Uterus (tissue), 4 donors: ENCODE measurements around the gene MID1. TPM values are rescaled to one million over a fixed set of nuclear protein-coding genes. Genes with fewer than 3 reads are reported as not detected.

Experiments
- DNase-seq, 2 donors: peaks; one replicate each; pipeline ENCODE4 v3.0.0-alpha.2; 2019 to 2020
- H3K27ac ChIP-seq, 2 donors: fragments of 200-600 bp; sonication (generic); 1 replicate in 1 of 2; 2 replicates in 1 of 2; pipeline ENCODE4 v1.5.1; 2016 to 2018
- H3K27me3 ChIP-seq, 2 donors: fragments of 200-600 bp; sonication (generic); one replicate each; pipeline ENCODE4 v1.5.1; 2018 to 2019; ENCODE audit warnings: control low read depth in 1 of 2
- H3K36me3 ChIP-seq, 2 donors: fragments of 200-600 bp; sonication (generic); one replicate each; pipeline ENCODE4 v1.5.1; 2019; ENCODE audit warnings: control low read depth in 1 of 2
- H3K4me1 ChIP-seq, 2 donors: fragments of 200-600 bp; sonication (generic); one replicate each; pipeline ENCODE4 v1.5.1; 2018 to 2019; ENCODE audit warnings: control low read depth in 1 of 2
- H3K4me3 ChIP-seq, 2 donors: fragments of 200-600 bp; sonication (generic); 1 replicate in 1 of 2; 2 replicates in 1 of 2; pipeline ENCODE4 v1.5.1; 2018 to 2019; ENCODE audit warnings: mild to moderate bottlenecking in 1 of 2
- H3K9me3 ChIP-seq, 2 donors: fragments of 200-600 bp; sonication (generic); one replicate each; pipeline ENCODE4 v1.5.1; 2019; ENCODE audit warnings: control low read depth in 1 of 2
- CTCF ChIP-seq, 4 experiments: fragments of 200-600 bp in 2 of 4; fragments of 450-650 bp in 2 of 4; sonication (generic) in 2 of 4; IDR thresholded peaks; one replicate each; pipeline ENCODE4 v1.5.1; 2016 to 2019; ENCODE audit warnings: antibody characterized with exemption in 4 of 4, mild to moderate bottlenecking in 2 of 4, moderate library complexity in 1 of 4
- POLR2A ChIP-seq, 2 donors: fragments of 450-650 bp; IDR thresholded peaks; one replicate each; pipeline ENCODE4 v1.6.1; 2016; ENCODE audit warnings: antibody characterized with exemption in 2 of 2, mild to moderate bottlenecking in 1 of 2, moderate library complexity in 1 of 2
- intact Hi-C: fragments of 100-400 bp; cut with DNase I; formaldehyde crosslinking; loops from one replicate; pipeline ENCODE4 v1.15.1; 2023; ENCODE audit warnings: low total_unique reads
- total RNA-seq, 4 donors: library from RNA; depleted of rRNA in 3 of 4; stranded (reverse); fragments of >200 nt in 3 of 4; gene quantifications; one replicate each; pipeline versions ENCODE4 v1.1.0 to v1.2.4, GENCODE V29; 2014 to 2023
- donor health status: DM: yes; HTN: yes; CAD: no.

MID1 gene
- total RNA-seq, 4 donors from 2014 or later: 9.1 to 29.2 (median 18.8) TPM

- Histone ChIP-seq H3K9me3 (no peaks in the 10 kb centered on the region), H3K4me3 (no peak overlapping the region), H3K27ac (no peak overlapping the region), H3K4me1 (no peaks in the 10 kb centered on the region), H3K27me3 (no peaks in the 10 kb centered on the region), H3K36me3 (no peaks in the 10 kb centered on the region)
- intact Hi-C loops: no loop called here
- no peak for TF ChIP-seq POLR2A (IDR thresholded peaks at IDR 0.05)
- no peak for TF ChIP-seq CTCF (IDR thresholded peaks at IDR 0.05)
- no peak for DNase-seq
These were observed 2.4 kb downstream of the MID1 start for GRCh38 chrX:10617999-10618351.

- no peak for DNase-seq
- no peaks in the 10 kb centered on the region for H3K27me3 ChIP-seq
- no peaks in the 10 kb centered on the region for H3K36me3 ChIP-seq
- H3K4me3 ChIP-seq: no peak overlapping the region
- H3K27ac ChIP-seq: no peak overlapping the region
- intact Hi-C loops: no loop called here
- no peaks in the 10 kb centered on the region for H3K4me1 ChIP-seq
- no peak for TF ChIP-seq CTCF (IDR thresholded peaks at IDR 0.05)
- TF ChIP-seq POLR2A (IDR thresholded peaks at IDR 0.05): no peak
- no peaks in the 10 kb centered on the region for H3K9me3 ChIP-seq
These were observed 3.0 kb downstream of the MID1 start for GRCh38 chrX:10617186-10617998.

GRCh38 chrX:10615931-10616774 is 4.2 kb downstream of the MID1 start:
- DNase-seq: peak; percentile 24 to 48
- Histone ChIP-seq H3K27me3 (no peaks in the 10 kb centered on the region), H3K4me1 (no peaks in the 10 kb centered on the region), H3K4me3 (no peak overlapping the region), H3K9me3 (no peaks in the 10 kb centered on the region), H3K36me3 (no peaks in the 10 kb centered on the region), H3K27ac (no peak overlapping the region)
- TF ChIP-seq POLR2A (IDR thresholded peaks at IDR 0.05): no peak
- TF ChIP-seq CTCF (IDR thresholded peaks at IDR 0.05): peak; percentile 56 to 57 (median 56)
- intact Hi-C loops: no loop called here

- no peak for DNase-seq
- Histone ChIP-seq H3K27me3 (no peaks in the 10 kb centered on the region), H3K4me1 (no peaks in the 10 kb centered on the region), H3K9me3 (no peaks in the 10 kb centered on the region), H3K36me3 (no peaks in the 10 kb centered on the region), H3K4me3 (no peak overlapping the region), H3K27ac (peak overlapping the region; percentile 18 to 20)
- TF ChIP-seq POLR2A (IDR thresholded peaks at IDR 0.05) (no peak), CTCF (IDR thresholded peaks at IDR 0.05) (no peak)
- intact Hi-C loops: no loop called here
These were observed 8.2 kb downstream of the MID1 start for GRCh38 chrX:10612215-10612614.
